ENCODE measurements around the gene TMC7. TPM values are rescaled to one million over a fixed set of nuclear protein-coding genes. Genes with fewer than 3 reads are reported as not detected.

The TMC7 gene
- total and polyA plus RNA-seq, 9 of the 15 experiments (the other 6 are each of a cell fraction or from before 2014, with no cell fraction given): 0.08 to 2.0 (median 1.5) TPM

GRCh38 chr16:19067349-19068236 is 83.9 kb downstream of the TMC7 start, which contains the start of gene COQ7 (continued):
- peak in 1 of 3 experiments; percentile 78; a peak in 2 of 6 replicates for TF ChIP-seq ZBTB11 (CRISPR knock-in tag; IDR thresholded peaks at IDR 0.05)
- TF ChIP-seq SP2 (IDR thresholded peaks at IDR 0.05; ENCODE audit: extremely low read depth, low read depth, low read length, poor library complexity, severe bottlenecking): peak; percentile 76
- no peak for TF ChIP-seq ZFP36 (IDR thresholded peaks at IDR 0.05; ENCODE audit: low read depth, low read length, partially characterized antibody)
- no peak for TF ChIP-seq ZNF274 (IDR thresholded peaks at IDR 0.05; ENCODE audit: borderline replicate concordance, low read depth, low read length)
- TF ChIP-seq POLR2H (tag; IDR thresholded peaks at IDR 0.05; ENCODE audit: low read depth): peak; percentile 49; the same call in 1 of the 2 replicates
- no peak for TF ChIP-seq TFAM (CRISPR knock-in tag; conservative IDR thresholded peaks at IDR 0.05)
- no peak for TF ChIP-seq ZNF79 (CRISPR knock-in tag; IDR thresholded peaks at IDR 0.05; ENCODE audit: low read depth)
- peak; percentile 91 to 97 for TF ChIP-seq MNT (conservative IDR thresholded peaks at IDR 0.05)
- TF ChIP-seq SP1 (CRISPR knock-in tag; IDR thresholded peaks at IDR 0.05): peak; percentile 83
- peak in 1 of 2 experiments; percentile 23 for TF ChIP-seq E2F6 (IDR thresholded peaks at IDR 0.05; ENCODE audit: borderline replicate concordance in 1 of 2, extremely low read depth in 1 of 2, insufficient read depth in 1 of 2, insufficient read length in 1 of 2, low read depth in 1 of 2, low read length in 1 of 2, poor library complexity in 1 of 2, severe bottlenecking in 1 of 2)
- peak; percentile 86 for TF ChIP-seq GMEB1 (CRISPR knock-in tag; IDR thresholded peaks at IDR 0.05)
- TF ChIP-seq CREM (IDR thresholded peaks at IDR 0.05; ENCODE audit: low read depth): peak; percentile 96
- no peak for TF ChIP-seq COPS2 (conservative IDR thresholded peaks at IDR 0.05)
- TF ChIP-seq ZEB2 (IDR thresholded peaks at IDR 0.05): peak; percentile 83

Measured in K562 (cell line).